Activated CD4-positive, alpha-beta T cell treated with anti-CD3 and anti-CD28 coated beads, Interleukin-2, amount 50 U/mL, for 48 hours (primary cell): ENCODE results near the gene TRPC3.

Source experiments
- DNase-seq, 2 experiments: peaks; one replicate each; pipeline ENCODE4 v3.0.0-alpha.2; 2020

Gene TRPC3

DNA sequence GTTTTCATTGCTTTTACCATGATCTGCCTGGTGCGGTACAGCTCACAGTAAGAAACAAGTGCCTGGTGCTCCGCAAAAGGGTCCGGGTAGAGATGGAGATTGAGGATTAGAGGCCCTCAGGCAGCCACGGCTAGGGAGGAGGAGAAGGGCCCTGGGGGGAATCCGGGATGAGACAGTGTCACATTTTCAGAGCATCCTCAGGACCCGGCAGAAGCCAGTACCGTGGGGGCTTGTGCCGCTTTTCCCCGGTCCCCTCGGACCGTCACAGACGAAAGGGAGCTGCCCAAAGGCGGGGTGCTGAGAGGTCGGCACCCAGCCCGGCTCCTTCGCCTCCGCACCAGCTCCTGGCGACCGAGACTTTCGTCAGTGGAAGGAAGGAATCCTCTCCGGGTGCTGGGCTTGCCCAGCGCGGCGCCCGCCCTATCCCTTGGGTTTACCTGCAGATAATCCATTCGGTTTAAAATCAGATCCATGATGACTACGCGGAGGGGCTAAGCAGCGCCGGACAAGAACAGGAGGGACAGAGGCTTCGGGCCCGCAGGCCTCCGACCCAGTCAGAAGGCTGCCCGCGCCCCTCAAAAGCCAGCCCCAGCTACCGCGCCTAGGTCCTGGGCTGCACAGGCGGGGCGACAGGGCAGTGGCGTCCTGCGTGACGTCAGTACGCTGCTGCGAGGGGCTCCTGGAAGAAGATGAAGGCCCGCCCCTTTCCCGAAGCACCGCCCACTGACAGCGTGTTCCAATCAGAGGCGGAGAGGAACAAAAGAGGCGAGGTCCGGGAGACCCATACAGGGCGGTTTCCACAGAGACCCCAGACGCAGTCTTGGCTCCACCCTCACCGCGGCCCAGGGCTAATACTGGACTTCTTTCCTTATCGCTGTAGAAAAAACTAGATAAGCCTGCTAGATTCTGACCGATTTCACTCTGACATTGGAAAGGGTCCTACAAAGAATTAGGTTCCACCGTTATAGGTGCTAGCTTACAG lies 81.7 kb downstream of the TRPC3 start, which contains the start of gene BBS7:
TSS of gene BBS7 (minus strand) at position 634 of the 982 bp plus-strand sequence. CDS start at position 473, 161 bp downstream.
- peak; percentile 99 for DNase-seq

DNA sequence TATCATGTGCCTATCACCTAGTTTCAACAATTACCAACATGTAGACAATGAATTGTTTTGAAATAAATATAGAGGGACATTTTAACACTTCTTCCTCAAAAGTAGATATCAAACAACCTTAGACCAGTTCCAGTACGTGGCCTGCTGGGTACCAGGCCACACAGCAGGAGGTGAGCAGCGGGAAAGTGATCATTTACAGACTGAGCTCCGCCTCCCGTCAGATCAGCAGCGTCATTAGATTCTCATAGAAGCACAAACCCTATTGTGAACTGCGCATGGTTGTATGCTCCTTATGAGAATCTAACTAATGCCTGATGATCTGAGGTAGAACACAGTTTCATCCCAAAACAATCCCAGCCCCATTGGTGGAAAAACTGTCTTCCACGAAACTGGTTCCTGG lies 88.1 kb downstream of the TRPC3 start:
- no peak for DNase-seq

DNA sequence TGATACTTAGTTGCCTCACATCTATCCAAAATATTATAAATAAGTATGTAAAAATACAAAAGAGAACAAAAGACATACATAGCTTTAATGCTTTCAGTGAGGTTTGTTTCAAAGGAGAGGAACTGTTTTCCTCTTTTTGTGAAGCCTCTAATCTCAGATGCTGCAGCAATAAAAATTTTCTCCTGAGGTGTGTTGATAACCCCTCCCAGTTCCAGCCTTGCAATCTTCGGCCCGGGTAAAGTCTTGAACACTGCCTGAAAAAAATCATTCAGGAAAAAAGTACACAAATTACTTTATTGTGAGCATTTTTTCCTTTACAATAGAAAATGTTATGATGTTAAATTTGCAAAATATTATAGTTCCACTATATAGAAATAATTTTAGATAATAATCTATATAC lies 90.4 kb downstream of the TRPC3 start:
- no peak for DNase-seq

DNA sequence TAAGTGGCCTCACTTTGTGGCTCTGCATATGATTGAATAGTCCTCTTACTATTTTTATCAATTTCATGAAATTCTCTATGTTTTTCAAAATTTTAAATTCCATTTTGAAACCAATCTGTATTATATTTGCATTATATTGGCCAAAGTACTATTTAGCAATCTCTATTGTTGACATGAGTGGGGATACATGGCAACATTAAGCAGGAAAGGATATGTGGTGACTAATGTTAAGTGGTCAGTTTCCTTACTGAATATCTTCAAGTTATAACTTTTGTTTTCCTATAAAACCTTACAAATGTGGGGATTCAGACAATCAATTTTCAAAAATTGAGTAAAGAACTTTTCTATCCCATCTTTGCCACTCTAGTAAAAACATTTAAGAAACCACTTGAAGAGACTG lies 91.7 kb downstream of the TRPC3 start:
- DNase-seq = no peak

DNA sequence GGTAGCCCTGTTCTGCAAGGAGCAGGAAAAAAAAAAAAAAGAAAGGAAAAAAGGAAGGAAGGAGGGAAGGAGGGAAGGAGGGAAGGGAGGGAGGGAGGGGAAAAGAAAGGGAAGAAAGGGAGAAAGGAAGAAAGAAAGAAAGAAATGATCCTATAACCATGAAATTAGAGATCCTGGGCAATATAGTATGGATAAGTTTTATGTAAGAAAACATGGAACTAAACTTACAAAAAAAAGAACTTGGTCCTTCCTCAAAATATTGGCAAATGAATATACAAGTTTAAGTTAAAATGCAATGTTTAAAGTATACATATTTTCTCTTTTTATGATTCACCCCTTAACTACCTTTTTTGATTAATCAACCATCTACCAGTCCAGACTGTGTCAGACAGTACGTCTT lies 100.5 kb downstream of the TRPC3 start:
- no peak for DNase-seq

DNA sequence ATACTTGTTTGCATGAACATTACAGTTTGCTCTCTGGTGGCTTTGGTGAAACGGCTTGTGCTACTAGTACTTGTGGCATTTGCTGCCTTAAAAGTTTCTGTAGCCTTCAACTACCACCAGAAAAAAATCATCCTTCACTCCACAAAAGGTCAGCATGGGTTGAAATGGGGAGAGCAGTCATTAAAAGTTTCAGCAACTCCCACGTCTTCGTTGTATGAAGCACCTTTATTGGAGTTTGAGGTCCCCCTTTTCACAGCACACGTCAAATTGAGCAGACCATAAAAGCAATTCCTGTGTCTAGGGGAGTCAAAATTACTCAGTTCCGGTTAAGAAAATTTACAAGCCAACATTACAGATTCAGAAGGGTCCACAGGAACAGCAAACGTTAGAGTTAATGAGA lies 105.2 kb downstream of the TRPC3 start:
- DNase-seq = no peak

DNA sequence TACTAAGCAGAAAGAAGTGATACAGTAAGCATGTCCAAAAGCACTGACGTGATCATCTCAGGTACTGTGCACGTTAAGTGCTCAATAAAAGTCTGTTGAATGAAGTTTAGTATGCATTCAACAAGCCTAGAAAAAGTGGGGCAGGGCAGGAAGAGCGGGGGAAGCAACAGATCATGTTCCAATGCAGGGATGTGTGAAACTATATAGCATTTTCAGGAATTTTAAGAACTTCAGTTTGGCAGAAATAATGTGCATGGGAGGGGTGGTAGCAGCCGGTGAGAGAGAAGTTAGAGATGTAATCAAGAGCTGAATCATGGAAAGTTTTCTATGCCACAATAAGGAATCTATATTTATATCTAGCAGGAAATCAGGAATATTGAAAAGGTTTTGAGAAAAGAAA lies 109.0 kb downstream of the TRPC3 start:
- no peak for DNase-seq

DNA sequence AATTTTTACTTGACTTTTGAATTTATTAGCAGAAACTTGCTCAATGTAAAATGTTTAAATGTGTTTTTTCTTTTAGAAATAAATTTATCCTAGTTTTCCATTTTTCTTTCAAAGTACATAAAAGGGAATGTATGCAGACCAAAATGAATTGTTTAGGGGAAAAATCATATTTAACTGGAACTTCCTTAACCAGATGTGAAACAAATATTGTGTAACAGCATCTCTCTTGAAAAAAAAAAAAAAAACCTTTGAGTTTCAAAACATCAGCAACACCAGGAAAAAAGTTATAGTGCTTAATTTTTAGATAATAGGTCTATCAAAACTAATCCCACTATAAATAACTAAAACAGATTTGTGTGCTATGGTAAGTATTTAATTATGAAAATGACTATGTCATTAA lies 113.7 kb downstream of the TRPC3 start:
- DNase-seq = no peak

DNA sequence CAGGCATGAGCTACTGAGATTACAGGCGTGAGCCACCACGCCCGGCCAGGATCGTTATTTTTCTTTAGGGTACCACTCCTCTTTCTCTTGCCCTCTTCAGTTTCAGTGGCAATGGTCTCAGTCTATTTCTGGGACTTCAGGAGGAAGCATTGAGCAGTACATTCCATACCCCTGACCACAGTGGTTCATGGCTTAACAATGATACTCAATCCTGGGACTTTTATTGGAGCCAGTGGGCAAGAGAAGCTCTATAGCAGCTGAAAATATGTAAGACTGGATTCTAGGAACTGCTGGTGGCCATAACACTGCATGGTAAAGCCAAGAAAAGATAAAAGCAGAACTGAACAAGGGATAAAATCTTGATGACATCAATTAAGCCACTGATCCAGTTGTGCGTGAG lies 122.3 kb downstream of the TRPC3 start:
- DNase-seq = no peak
